Activated naive CD8-positive, alpha-beta T cell treated with anti-CD3 and anti-CD28 coated beads, Interleukin-2, amount 50 U/mL, for 16 hours (primary cell): ENCODE results near the gene SLC25A42.

Source experiments
- DNase-seq: peaks from one replicate; pipeline ENCODE4 v3.0.0-alpha.2; 2020; ENCODE audit warnings: low read depth, low spot score

Gene SLC25A42

GRCh38 chr19:19050731-19051130, 13.1 kb upstream of the SLC25A42 start:
- no peak for DNase-seq

- DNase-seq: no peak
These were observed 12.1 kb upstream of the SLC25A42 start for GRCh38 chr19:19051478-19052213.

GRCh38 chr19:19052921-19053320, 10.9 kb upstream of the SLC25A42 start:
- no peak for DNase-seq

- no peak for DNase-seq
These were observed 10.1 kb upstream of the SLC25A42 start for GRCh38 chr19:19053508-19054314.

GRCh38 chr19:19054315-19054938, 9.4 kb upstream of the SLC25A42 start:
- DNase-seq: no peak

- DNase-seq: no peak
These were observed 8.8 kb upstream of the SLC25A42 start for GRCh38 chr19:19054939-19055440.

GRCh38 chr19:19055701-19056100, 8.1 kb upstream of the SLC25A42 start:
- DNase-seq: no peak

GRCh38 chr19:19056636-19057275, 7.0 kb upstream of the SLC25A42 start:
- DNase-seq: no peak

- no peak for DNase-seq
These were observed 6.5 kb upstream of the SLC25A42 start for GRCh38 chr19:19057317-19057716.

- DNase-seq: no peak
These were observed 6.1 kb upstream of the SLC25A42 start for GRCh38 chr19:19057720-19058119.

GRCh38 chr19:19059018-19059836, 4.6 kb upstream of the SLC25A42 start:
- no peak for DNase-seq

- DNase-seq: no peak
These were observed 3.8 kb upstream of the SLC25A42 start for GRCh38 chr19:19059837-19060611.

GRCh38 chr19:19061506-19061905, 2.3 kb upstream of the SLC25A42 start:
- no peak for DNase-seq

- DNase-seq: no peak
These were observed 1.2 kb upstream of the SLC25A42 start for GRCh38 chr19:19062454-19063182.

GRCh38 chr19:19064098-19064722, 416 bp downstream of the SLC25A42 start:
- DNase-seq: no peak

- no peak for DNase-seq
These were observed 1.3 kb downstream of the SLC25A42 start for GRCh38 chr19:19064811-19065745.

GRCh38 chr19:19067276-19068072, 3.7 kb downstream of the SLC25A42 start:
- no peak for DNase-seq
